Measurements from ENCODE around the gene CLEC1A.

Gene CLEC1A

DNA sequence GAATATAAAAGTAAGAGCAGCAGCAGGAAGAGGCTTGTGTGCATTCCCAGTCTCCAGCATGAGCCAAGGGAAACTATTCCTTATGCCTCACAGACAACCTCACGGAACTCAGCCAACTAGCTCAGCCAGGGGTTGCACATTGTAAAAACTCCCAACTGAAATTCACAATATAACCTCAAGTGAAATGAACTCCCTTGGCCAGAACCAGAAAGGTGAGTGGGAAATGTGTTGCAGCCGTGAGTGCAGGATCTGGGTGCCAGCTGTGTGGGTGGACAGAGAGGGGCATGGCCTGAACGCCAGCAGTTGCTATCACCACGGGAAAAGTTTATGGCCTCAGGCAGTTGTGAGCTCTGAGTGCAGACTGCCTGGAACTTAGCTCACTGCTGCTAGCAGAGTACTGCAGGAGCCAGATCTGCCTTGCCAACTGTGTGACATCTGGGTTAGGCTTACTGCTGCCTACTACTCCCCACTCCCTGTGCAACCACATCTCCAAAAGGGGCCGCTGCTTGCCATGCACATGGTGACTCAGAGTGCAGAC lies 2.3 kb upstream of the CLEC1A start:
- no peak for DNase-seq

DNA sequence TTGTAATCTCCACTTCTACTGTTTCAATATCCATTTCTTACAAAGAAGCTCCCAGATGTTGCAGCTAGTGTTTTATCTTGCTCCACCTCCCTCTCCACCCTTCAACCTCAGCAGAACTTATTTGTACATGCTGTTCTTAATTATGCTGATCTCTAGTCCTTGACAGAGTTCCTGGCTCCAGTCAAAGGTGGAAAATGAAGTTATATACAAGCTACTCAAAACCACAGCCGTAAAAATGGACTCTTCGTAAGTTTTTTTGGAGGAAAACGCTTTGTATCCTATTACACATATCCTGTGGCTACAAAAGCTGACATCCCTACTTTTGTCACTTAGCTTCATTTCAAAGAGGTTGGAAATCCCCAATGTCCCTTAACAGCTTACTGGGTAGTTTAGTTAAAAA lies 1.3 kb downstream of the CLEC1A start:
- no peak for DNase-seq

DNA sequence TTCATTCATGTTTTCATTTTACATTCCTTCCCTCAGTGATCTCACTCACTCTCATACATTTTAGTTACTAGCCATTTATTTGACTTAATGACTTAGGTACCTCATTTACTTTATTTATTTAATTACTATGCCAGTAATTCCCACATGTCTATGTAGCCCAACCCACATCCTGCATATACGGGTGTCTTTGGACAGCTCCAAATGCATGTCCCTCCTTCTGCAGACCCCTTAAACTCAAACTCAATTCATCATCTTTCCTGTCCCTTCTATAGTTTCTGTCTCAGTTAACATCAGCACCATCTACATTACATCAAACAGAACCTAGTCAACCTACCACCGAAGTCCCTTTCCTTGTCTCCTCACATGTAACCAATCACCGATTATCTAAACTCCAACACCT lies 2.8 kb downstream of the CLEC1A start:
- DNase-seq, result no peak

DNA sequence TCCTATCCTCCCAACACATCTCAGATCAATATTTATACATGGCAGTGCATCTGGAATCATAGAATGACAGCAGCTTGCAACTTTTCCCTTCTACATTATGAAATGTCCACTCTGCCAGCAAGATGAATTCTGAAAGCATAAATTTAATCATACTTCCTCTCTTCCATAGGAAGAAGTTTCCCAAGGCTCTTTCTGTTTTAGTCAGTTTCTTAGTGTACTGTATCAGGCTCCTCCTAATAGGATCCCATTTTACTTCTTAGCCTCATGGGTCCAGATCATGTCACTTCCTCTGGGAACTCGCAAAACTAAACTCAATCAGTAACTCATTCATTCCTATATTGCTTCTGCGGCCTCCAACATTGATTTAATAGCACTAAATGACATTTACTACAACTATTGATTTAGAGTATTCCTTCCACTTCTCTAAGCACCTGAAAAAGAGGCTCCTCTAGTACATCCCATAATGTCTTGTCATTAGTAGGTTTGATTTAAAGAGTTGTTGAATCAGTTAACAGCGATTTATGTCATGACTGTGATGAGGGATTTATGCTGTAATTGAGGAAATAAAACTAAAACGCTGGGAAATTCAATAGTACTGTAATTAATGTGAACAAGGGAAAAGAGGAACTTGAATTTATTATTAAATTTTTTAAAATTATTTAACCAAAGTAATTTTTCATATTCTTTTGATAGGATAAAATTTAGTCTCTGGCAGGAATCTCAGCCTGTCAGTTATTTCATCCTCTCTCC lies 4.0 kb downstream of the CLEC1A start:
- no peak for DNase-seq

DNA sequence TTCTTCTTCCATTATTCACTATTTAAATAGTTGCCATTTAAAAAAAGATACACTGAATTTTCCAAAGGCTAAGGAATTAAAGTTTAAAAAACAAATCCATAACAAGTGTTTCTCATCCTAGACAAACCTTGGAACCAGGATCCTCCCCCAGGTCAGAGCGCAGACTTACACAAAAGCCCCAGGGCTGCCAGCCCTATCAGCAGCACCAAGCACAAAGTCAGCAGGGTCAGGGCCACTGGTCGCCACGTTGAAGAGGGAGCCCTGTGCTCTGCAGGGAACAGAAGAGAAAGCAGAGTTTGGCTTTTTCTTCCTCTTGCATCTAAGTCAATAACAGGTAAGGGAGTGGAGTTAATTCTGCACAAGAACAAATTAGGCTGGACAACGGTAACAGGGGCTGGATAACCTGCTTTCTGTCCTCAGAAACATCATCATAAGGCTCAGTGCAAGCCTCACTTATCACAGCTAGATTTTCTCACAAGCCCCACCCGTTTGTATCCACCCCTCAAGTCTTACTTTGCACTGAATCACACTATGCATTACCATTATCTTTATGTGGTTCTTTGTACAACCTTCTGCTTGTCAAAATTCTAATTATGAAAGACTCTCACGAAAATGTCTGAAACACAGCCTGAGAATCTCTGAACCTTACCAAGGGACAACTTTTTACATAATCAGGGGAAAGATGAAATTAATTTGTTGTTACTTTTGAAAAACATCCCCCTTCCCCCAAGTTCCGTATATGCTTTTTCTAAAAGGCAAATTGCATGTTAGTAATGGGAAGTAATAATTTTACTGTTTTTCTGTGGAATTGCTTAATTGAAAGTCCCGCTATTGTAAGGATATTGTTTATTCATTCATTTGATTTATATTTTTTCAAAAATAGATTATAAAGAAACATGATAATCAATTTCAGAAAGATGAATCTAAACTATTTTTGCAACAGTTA lies 9.6 kb downstream of the CLEC1A start:
- no peak for DNase-seq

DNA sequence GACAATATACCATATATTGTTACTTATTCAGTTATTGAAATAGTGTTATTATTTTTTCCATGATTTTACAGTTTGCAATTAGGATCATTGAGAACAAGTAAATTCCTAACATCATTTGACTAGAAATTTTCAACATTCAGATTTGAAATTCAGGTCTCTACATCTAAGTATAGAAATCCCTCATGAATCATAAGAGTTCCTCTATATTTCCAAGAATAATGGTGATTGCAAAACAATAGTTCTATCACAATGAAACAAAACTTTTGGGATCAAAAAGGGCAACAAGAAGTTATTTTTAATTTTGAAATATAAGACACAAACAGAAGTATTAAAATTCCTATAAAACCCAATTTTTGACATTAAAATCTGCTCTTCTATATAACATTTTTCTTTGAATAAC lies 10.8 kb downstream of the CLEC1A start:
- DNase-seq, result no peak

DNA sequence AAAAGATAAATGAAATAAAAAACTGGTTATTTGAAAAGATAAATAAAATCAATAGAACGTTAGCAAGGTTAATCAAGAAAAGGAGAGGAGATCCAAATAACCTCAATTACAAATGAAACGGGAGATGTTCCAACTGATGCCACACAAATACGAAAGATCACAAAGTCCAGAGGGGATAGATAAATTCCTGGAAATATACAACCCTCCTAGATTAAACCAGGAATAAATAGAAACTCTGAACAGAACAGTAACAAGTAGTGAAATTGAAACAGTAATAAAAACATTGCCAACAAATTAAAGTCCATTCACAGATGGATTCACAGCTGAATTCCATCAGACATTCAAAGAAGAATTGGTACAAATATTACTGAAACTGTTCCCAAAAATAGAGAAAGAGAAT lies 12.4 kb downstream of the CLEC1A start:
- DNase-seq, result no peak

DNA sequence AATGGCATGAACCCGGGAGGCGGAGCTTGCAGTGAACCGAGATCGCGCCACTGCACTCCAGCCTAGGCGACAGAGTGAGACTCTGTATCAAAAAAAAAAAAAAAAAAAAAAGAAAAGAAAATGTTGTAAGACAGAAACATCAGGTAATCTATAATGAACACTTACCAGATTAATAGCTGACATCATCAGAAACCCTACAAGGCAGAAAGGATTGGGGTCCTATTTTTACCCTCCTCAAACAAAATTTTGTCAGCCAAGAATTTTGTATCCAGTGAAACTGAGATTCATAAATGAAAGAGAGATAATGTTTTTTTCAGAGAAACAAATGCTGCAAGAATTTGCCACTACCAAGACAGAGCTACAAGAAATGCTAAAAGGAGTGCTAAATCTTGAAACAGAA lies 14.1 kb downstream of the CLEC1A start:
- no peak for DNase-seq

DNA sequence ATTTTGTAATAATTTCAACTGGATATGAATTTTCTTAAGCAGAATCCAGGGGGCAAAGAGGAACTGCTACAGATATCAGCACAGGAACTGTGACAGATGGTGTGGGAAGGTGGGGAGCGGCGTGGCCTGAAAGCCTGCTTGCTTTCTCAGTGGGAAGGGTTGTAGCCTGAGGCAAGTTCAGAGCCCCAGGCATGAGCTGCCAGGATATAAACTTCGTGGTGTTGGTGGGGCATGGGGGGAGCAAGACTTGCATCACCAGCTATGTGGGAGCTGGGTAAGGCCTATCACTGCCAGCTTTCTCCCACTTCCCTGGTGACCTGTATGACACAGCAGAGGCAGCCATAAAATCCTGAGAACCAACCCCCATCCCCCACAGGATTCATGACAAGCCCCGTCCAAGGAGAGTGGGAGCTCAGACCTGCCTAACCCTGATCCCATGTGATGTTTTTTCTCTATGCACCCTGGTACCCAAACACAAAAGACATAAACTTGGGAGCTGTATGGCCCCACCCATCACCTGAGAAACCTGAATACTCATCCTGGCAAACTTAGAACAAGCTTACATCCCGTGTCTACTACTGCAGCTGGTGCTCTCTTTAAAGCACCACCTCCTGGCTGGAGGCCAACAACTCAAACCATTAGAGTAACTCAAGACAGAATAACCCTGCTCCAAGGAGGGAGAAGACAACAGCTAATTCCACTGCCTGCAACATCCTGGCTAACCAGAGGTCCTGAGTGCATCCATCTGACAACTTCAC lies 16.5 kb downstream of the CLEC1A start:
- DNase-seq, result peak in 1 of 2 donors; percentile 64

DNA sequence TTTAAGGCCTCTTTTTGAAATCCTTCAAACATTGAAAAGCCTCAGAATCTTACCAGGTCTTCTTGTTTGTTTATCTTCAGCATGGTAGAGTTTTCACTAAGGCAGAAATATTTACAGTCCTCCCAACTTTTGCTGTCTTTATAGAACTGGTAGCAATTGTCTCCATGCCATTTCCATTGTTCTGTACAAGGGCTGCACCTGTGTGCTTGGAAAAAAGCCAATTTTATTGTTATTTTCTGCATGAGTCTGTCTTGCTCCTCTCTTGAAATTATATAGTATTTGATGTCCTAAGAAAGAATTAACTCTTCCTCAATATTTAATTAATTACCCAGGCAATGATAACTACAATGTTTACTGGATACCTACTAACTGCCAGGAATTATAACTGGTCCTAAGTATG lies 23.3 kb downstream of the CLEC1A start:
- DNase-seq, result no peak

DNA sequence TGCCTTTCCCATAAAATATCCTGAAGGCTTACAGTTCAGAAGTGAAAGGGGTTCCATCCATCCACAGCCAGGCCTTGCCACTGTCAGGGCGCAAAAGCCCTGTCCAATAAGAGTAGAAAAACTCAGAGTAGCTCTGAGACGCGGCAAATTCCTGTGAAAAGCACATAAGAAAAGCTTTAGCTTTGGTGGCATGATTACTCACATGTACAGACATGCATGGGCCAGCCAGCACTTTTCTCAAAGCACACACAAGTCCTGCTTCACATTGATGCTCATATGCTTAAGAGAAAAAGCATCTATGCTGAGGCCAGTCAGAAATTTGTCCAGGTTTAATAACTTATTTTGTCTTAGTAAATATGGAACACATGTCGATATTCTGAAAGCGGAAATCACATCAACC lies 25.5 kb downstream of the CLEC1A start:
- DNase-seq, result no peak

DNA sequence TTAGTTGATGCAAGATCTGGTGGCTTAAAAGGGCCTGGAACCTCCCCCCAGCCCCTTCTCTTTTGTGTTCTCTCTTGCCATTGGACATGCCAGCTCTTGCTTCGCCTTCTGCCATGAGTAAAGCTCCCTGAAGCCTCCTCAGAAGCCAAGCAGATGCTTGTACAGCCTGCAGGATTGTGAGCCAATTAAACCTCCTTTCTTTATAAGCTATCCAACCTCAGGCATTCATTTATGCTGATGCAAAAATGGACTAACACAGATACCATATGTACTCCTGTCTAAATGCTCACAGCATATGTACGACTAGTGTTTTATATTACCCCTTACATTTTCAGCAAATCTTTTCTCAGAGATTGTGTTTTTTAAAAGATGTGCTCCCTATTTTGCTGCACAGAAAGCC lies 26.7 kb downstream of the CLEC1A start:
- DNase-seq, result no peak

DNA sequence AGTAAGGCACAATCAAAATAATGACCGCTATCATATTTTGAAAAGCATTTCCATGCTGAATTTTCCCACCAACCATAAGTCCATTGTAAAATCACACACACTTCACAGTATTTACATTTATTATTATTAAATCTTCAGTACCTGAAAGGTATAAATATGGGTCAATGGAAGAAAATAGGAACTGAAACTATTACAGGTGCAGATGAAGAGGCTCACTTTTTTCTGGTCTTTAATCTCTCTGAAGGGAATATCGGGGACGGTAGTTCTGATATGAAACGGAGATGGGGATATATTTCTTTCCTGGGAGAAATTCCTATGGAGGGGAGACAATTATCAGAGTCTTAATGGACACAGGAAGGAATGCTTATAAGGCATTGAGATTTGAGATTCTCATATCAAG lies 28.4 kb downstream of the CLEC1A start:
- no peak for DNase-seq

DNA sequence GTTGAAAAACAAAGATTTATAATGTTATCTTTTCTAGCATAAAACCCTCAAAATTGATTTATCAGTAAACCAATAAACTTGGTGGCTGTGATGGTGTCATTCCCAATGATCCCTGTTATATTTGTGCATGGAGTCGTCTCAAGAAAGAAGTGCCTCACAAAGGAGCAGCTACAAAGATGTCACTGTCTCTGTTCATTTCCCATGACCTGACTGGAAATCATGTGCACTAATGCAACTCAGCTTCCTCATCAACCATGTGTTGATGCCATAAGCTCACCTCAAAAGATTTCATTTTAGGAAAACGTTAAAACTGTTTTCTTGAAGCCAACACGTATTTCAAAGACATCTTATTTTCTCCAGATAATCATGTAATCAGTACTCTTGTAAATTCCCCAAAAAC lies 28.8 kb downstream of the CLEC1A start:
- DNase-seq, result no peak

DNA sequence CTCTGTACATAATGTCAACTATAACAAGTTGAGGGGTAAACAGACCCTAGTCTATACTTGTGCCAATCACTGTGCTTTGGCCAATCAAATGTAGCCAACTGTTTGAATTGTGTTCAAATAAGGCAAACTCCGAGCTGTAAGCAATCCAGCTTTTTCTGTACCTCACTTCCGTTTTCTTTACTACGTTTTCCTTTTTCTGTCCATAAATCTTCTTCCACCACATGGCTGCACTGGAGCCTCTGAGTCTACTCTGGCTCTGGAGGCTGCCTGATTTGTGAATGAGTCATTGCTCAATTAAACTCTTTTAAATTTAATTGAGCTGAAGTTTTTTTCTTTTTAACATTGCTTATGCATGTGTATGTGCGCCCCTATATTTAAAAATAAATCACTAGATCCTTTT lies 29.7 kb downstream of the CLEC1A start:
- peak in 1 of 2 donors; percentile 85 for DNase-seq

DNA sequence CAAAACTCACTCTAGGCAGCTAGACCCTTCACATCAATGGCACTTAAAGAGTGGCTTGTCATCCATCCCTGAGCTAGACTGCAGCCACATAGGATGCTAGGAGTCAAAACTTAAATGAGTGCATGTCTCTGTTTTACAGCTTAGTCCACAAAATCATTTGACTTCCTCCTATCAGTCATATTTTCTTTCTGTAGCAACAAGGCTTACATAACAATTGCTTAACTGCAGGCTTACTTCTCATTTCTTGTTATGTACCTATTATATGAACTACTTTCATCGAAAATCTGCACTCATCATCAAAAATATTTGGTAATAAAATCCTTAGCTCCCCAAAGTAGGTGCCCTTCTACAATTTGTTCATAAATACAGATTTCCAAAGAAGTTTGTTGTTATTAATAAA lies 30.1 kb downstream of the CLEC1A start:
- DNase-seq, result peak in 1 of 2 donors; percentile 74

DNA sequence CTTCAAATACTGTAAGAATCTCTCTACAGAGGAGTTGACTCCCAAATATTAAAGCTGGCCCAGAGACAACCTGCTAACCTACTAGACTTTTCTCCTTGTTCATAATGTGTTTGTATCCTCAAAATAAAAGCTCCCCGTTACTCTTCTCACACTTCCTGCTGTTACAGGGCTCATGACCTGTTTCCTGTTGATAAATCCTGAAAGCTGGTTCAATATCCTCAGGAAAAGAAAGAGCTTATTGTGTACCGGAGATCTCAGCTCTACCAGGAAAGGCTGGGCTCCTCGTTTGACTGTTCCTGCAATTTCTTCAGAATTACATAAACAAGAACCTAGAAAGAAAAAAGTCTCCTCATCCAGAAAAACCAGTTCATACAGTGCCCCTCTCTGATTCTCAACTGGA lies 30.8 kb downstream of the CLEC1A start:
- DNase-seq, result peak in 1 of 2 donors; percentile 23

DNA sequence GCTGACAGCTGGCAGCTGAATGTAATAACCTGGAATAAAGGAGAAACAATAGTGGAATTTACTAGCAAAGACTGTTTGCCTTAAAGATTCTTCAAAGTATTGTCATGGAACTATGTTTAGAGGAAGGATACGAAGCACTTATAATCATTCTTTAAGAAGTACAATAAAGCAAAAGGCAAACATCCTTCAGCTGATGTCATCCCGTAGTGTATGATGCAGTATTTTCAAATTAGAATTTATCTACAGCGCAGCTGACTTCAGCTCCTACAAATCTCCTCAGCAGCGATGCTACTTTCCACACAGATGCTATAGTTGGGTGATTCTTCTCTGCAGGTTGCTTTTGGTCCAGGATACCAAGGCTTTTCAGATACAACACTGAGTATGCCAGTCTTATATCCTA lies 31.5 kb downstream of the CLEC1A start:
- DNase-seq, result no peak

DNA sequence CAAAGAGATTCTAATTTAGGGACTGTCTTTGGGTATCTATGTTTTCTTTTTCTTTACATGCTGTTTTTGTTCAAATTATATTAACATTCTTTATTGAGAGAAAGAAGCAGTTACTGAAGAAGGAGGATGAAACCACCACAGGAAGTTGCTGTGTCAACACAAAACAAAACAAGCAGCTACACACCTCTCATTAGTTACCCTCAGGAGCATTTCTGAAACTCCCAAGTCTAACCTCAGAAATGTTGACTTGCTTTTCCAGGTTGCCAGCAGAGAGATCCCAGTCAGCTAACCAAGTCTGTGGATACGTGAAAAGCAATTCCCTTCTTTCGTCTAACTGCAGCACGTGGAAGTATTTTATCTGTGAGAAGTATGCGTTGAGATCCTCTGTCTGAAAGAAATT lies 33.5 kb downstream of the CLEC1A start:
- DNase-seq, result no peak

DNA sequence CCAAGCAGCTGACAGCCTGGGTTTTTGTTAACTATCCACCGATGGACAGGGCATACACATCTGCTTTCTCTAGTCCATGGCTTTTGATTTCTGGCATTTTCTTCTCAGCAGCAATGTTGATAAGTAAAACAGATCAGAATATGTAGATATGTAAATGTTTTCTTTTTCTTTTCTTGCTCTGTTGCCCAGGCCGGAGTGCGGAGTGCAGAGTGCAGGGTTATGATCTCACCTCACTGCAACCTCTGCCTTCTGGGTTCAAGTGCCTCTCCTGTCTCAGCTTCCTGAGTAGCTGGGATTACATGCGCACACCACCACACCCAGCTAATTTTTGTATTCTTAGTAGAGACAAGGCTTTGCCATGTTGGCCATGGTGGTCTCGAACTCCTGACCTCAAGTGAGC lies 40.4 kb downstream of the CLEC1A start:
- DNase-seq, result no peak

DNA sequence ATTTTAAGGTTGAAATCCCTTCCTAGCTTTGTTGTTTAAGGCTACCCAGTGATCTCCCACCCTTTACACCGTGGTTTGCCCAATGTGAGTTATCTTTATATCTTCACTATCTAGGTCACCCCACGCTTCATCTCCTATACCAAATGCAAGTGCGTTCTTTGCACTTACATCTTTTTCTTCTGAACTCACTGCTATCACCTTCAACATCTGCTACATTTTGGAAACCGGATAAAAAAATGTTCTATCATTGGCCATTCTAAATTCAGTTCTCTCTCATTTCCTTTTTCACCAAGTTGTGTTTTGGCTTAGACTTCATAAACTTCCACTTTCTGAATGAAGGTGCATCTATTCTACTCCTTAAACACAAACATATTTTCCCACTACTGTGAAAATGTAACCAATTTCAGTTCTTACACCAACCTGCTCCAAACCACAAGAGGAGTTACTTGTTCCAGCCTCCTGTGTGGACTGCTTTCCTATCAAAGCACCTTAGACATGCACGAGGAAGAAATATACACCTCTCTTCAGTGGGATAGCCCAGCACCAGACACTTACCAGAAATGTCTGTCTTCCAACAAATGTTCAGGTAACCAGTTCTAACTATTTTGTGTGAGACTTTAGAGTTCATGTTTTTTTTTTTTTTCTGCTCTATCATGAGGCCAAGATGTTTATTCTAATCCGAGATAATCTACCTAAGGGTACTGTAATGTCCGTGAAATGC lies 46.4 kb downstream of the CLEC1A start:
- DNase-seq, result peak in 1 of 2 donors; percentile 34

DNA sequence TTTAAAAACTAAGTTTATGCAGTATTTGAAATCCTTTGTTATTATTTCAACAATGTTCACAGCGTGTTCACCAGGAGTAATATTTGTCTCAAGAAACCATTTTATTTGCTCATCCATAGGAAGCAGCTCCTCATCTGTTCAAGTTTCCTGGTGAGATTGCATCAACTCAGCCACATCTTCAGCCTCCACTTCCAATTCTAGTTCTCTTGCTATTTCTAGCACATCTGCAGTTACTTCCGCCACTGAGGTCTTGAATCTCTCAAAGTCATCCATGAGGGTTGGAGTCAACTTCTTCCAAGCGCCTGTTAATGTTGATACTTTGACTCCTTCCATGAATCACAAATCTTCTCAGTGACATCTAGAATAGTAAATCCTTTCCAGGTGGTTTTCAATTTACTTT lies 50.3 kb downstream of the CLEC1A start:
- peak in 1 of 2 donors; percentile 90 for DNase-seq

Data from bone marrow (tissue), 2 donors.